ENCODE data around the gene GUCY1A1.

GUCY1A1 gene

GRCh38 chr4:155659176-155659575 lies 7.5 kb upstream of the GUCY1A1 start:
- no peak for DNase-seq

DNA sequence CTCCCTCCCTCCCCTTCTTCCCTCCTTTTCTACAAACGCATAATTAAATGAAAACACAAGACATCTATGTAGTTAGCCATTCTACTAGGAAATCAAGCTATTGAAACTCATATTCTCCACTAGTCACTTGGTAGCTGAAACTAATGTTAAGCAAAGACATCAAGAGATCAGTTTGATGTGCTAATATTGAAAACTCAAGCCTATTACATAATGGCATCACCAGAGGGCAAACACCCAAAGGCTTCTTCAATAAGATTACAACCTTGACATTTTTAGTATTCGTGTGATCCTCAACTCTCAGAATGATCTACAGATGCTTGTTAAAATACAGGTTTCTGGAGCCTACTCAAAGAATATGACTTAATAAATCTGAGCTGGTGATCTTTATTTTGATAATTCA lies 6.2 kb upstream of the GUCY1A1 start:
- DNase-seq = no peak

- DNase-seq = no peak
These were observed 1.6 kb upstream of the GUCY1A1 start for GRCh38 chr4:155665054-155665453.

DNA sequence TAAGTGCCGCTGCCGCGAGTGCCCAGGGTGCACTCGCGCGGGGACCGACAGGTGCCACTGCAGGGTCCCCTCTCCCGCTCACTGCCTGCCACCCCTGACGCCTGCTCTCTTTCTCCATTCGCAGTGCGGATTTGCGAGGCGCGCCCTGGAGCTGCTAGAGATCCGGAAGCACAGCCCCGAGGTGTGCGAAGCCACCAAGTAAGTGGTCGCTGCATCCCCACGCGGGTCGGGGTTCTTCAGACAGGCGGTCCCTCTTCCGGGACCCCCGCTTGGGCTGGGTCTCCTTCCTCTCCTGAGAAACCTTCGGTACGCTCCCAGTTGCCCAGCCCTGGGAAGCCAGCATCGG lies 547 bp downstream of the GUCY1A1 start:
- peak in 1 of 2 experiments; percentile 11 for DNase-seq

DNA sequence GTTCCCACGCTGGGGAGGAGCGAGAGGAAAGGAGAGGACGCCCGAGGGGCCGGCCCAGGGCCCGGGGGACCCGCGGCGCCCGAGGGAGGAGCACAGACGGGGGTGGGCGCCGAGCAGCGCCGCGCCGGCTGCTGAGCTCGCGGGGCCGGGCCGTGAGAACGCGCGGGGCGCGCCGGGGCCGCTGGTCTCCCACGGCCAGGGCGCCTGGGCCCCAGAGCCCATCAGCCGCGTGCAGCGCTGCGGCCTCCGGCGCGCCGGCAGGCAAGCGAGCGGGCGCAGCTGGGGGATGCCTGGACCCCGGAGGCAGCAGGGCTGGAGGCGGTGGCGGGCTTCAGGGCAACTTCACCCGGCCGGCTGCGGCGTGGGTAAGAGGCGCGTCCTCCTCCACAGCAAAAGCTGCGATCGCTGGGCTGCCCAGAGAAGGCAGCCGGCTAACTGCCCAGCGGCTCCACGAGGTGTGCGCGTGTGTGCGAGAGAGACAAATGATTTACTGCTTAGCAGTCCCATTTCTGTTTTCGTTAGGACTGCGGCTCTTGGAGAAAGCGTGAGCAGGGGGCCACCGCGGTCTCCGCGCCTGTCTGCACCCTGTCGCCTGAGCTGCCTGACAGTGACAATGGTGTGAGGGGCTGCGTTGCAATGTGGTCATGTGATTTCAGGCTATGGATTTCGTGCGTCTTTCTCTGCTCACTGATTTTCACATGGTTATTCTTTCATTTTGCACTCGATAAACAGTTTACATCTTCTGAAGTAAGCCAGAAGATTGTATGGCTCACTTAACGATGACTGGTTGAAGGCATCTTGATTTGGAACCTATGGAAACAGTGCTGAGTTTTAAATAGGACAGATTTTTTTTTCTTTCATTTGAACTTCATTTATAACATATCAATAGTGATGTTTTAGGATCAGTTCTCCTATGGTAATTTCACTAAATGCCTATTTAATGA lies 1.2 kb downstream of the GUCY1A1 start:
- DNase-seq = peak in 1 of 2 experiments; percentile 14

DNA sequence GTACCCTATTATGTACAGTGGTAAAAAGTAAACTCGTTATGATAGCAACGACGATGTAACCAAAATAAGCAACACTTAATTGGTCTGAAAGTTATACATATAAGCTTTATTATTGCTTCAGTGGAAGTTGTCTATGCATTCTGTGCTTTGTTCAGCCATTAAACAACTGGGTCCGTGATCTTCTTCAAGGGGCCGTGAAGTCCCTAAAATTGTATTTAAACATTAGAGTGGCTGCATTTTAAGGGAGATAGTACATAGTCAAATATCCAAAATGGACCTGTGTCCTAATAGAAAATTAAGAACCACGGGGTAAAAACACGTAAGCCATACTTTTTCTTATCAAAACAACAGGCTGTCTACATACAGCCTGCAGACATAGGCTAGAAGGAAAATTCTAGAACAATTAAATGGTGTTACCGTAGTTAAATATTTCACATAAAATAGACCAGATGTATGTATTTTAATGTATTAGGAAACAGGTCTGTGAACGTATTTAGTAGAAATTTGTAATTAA lies 2.1 kb downstream of the GUCY1A1 start:
- no peak for DNase-seq

GRCh38 chr4:155672342-155672741 lies 5.7 kb downstream of the GUCY1A1 start:
- DNase-seq = no peak

GRCh38 chr4:155673453-155673979 lies 6.9 kb downstream of the GUCY1A1 start:
- DNase-seq = no peak

GRCh38 chr4:155674669-155675071 lies 8.0 kb downstream of the GUCY1A1 start:
- DNase-seq = no peak

- DNase-seq = no peak
These were observed 9.2 kb downstream of the GUCY1A1 start for GRCh38 chr4:155675709-155676429.

DNA sequence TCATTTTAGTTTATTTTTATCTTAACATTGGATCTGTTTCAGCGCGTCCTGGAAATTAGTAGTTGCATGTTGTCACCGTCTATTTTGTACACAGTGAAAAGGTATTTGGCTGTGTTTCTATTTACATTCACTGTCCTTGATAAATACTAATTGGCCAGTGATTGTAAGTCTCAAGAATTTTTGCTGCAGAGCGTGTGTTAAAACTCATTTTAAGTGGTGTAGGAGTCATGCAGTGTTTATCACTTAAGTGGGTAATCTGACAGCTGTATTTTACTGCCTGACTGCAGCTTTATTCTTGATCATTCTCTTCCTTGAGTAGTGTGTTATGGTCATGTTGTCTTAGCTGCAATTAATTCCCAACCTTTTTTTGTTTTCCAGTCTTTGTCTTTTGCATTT lies 9.8 kb downstream of the GUCY1A1 start:
- no peak for DNase-seq

DNA sequence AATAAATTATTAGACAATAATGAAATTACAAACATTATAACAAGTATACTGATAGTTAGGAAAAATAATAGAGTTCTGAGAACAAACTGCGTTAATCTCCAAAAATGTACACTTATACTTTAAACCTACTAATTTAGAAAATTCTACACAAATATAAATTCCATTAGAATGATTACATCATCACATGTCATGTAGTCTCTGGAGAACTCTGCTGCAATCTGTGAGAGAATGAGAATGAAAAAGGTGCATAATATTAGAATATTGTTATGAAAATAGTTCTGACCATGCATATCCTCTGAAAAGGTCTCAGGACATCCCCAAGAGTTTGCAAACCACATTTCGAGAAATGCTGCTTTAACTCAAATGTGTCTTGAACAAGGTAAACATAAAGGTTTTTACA lies 11.4 kb downstream of the GUCY1A1 start:
- DNase-seq = no peak

GRCh38 chr4:155679343-155679742 lies 12.7 kb downstream of the GUCY1A1 start:
- DNase-seq = no peak

GRCh38 chr4:155681886-155682285 lies 15.2 kb downstream of the GUCY1A1 start:
- DNase-seq = no peak

- no peak for DNase-seq
These were observed 17.8 kb downstream of the GUCY1A1 start for GRCh38 chr4:155684423-155684822.

GRCh38 chr4:155684892-155685541 lies 18.4 kb downstream of the GUCY1A1 start:
- DNase-seq = no peak

DNA sequence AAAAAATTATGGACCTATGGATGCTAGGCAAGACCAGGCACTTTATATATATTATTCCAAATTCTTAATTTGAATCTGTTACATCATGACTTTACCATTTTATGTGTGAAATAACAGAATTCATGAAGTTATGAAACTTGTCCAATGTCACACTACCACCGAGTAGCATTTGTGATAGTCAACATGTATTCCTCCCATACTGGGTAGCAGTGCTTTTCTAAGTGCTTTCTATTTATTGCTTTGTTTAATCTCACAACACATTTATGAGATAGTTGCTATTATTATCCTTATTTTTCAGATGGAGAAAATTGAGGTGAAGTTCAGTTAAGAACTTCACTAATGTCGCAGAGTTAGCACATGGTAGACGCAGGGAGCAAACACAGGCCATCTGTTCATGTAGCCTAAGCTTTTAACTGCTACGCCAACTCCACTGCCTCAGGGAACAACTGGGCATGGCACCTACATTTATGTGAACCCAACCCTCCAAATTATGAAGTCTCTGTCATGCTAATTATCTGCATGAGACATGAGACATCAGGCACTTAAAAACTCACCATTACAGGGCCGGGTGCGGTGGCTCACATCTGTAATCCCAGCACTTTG lies 20.8 kb downstream of the GUCY1A1 start:
- no peak for DNase-seq

DNA sequence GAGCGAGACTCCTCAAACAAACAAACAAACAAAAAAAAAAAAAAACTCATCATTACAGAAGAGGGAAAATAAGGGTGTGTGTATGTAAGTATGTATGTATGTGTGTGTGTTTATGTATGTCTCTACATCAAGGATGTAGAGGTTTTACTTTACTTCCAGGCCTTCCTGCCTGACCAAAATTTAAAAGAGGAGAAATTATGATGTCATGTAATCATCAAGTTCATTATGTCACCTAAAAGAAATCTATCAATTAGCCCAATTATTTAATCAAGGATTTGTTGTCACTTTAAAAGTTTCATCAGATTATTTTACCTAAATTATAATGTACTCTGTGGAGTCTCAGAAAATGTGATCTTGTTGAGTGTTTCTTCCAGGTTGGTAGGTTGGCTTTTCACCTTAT lies 21.6 kb downstream of the GUCY1A1 start:
- no peak for DNase-seq

- no peak for DNase-seq
These were observed 22.2 kb downstream of the GUCY1A1 start for GRCh38 chr4:155688860-155689259.

DNA sequence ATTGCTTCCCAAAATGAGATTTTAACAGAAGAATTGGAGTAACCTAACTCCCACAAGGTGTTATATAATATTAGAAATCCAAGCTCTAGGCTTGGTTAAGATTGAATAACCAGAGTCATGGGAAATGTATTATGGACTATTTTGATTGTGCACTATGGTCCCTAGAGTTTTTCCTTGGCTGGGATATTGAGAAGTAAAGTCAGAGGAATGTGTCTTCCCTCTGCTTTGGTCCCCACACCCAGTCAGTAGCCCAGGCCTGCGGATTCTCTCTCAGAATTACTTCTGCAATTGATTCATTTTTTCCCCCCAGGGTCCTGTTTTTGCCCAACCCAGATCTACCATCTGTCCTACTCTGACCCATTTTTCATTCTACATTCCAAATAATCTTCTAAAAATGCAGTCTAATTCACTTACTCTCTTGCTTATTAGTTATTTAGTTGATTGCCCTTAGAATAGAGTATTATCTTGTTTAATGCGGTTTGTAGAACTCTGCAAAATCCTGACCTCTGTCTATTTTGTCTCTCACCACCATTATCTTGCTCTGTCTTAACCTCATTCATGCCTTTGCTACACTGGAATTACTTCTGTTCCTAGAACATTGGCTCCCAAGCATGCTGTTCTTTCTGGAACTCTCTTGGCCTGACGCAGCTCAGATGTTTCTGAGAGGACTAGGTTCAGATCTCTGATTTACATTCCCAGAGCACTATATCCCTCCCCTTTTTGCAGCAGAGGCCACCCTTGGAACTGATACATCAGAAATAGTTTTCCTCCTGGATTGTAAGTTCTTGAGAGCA lies 23.6 kb downstream of the GUCY1A1 start:
- DNase-seq = no peak

DNA sequence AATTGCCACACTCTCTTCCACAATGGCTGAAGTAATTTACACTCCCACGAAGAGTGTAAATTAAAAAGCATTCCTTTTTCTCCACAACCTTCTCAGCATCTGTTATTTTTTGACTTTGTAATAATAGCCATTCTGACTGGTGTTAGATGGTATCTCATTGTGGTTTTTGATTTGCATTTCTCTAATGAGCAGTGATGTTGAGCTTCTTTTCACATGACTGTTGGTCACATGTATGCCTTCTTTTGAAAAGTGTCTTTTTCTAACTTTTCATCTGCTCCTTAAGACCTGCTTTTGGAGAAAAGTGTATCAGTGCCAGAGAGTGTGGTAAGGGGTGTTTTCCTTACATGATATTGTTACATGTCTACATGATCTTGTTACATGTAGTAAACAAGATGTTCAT lies 25.7 kb downstream of the GUCY1A1 start:
- no peak for DNase-seq
